GM19452 (cell line): ENCODE results near the gene INTS6.

Experiments used
- ATAC-seq: cut with Tn5 transposase; IDR thresholded peaks from one replicate; pipeline ENCODE4 v1.9.1; 2021; ENCODE audit not compliant: unreplicated experiment

INTS6 gene, protein sequence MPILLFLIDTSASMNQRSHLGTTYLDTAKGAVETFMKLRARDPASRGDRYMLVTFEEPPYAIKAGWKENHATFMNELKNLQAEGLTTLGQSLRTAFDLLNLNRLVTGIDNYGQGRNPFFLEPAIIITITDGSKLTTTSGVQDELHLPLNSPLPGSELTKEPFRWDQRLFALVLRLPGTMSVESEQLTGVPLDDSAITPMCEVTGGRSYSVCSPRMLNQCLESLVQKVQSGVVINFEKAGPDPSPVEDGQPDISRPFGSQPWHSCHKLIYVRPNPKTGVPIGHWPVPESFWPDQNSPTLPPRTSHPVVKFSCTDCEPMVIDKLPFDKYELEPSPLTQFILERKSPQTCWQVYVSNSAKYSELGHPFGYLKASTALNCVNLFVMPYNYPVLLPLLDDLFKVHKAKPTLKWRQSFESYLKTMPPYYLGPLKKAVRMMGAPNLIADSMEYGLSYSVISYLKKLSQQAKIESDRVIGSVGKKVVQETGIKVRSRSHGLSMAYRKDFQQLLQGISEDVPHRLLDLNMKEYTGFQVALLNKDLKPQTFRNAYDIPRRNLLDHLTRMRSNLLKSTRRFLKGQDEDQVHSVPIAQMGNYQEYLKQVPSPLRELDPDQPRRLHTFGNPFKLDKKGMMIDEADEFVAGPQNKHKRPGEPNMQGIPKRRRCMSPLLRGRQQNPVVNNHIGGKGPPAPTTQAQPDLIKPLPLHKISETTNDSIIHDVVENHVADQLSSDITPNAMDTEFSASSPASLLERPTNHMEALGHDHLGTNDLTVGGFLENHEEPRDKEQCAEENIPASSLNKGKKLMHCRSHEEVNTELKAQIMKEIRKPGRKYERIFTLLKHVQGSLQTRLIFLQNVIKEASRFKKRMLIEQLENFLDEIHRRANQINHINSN

GRCh38 chr13:51452361-51453206, at the start of gene INTS6:
Gene INTS6, minus strand, starts transcription at chr13:51453036. Its CDS starts 511 bp downstream, at chr13:51452525.
- peak; percentile 62 for ATAC-seq

- ATAC-seq: peak; percentile 94
These were observed 49.4 kb upstream of the INTS6 start for GRCh38 chr13:51502153-51502651.

GRCh38 chr13:51501592-51502152, 48.8 kb upstream of the INTS6 start:
- ATAC-seq: peak; percentile 40

GRCh38 chr13:51501096-51501495, 48.3 kb upstream of the INTS6 start:
- ATAC-seq: no peak

DNA sequence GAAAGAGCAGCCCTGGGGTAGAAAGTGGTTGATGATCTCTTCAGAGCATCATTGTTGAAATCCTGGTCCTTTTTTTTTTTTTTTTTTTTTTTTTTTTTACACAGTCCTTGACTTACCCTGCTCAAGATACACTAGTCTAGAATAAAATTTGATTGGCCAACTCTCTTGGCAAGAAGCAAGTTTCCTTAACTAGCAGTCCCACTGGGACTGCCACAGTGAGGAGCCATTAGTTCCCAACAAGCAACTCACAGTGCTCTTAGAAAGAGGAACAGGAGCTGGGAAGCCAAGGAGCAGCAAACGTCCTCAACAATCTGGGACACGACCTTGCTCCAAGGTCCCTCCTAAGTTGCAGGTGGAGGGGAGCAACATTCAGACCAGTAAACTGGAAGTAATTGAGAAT, 47.9 kb upstream of the INTS6 start:
- no peak for ATAC-seq

- no peak for ATAC-seq
These were observed 47.0 kb upstream of the INTS6 start for GRCh38 chr13:51499841-51500240.

GRCh38 chr13:51495316-51495715, 42.5 kb upstream of the INTS6 start:
- ATAC-seq: no peak

DNA sequence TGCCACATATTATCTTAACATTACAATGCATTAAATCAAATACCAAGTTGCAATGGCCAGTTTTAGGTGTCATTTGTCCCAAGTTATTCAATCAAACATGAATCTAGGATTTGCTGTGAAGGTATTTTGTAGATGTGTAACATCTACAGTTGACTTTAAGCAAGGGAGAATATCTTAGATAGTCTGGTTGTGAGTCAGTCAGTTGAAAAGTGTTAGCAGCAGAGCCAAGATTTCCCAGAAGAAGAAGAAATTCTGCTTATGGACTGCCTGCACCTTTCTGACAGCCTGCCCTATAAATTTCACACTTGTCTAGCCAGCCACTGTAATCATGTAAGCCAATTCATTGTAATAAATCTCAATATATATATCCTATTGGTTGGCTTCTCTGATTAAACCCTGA, 41.3 kb upstream of the INTS6 start:
- no peak for ATAC-seq

DNA sequence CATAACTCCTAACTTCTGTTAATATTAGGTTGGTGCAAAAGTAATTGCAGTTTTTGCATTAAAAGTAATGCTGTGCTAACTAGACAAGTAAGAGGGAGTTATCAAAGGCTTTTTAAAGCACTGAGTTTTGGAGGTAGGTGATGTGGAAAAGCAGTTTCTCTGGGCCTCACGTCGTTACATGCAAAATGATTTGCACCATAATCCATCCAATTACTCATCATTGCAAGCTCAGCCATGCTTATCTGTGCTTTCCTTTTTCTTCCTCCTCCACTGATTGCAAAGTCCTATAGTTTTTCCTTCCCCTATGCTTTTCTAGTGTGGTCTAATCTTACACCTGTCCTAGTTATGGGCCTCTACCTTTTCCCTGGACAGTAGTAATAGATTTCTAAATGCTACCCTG, 35.4 kb upstream of the INTS6 start:
- no peak for ATAC-seq

DNA sequence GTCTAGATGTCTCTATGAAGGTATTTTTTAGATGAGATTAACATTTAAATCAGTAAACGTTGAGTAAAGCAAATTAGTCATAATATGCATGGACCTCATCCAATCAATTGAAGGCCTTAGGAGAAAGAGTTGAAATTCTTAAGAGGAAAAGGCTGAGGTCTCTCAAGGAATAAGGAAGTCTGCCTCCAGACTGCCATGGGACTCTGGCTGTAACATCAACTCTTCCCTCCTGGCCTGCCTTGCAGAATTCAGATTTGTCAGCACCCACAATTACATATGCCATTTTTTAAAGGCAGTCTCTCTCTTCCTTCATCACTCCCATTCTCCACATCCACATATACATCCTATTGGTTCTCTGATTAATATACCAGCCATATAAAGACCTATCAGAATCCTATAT, 28.8 kb upstream of the INTS6 start:
- ATAC-seq: no peak

DNA sequence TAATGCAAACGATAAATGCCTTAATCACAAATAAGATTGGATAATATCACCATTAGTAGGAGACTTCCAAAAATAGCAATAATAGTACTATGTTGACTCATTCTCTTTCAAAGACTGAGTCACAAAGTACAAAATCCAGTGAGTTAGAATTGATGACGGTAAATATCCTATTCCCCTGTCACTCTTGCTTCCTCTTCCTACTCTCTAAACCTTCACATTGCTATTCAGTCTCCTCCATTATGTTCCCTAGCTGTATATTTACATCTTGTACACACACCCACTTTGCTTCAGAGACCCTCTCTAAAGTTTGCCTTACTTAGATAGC, 26.3 kb upstream of the INTS6 start:
- no peak for ATAC-seq

- ATAC-seq: no peak
These were observed 25.8 kb upstream of the INTS6 start for GRCh38 chr13:51478418-51479198.

DNA sequence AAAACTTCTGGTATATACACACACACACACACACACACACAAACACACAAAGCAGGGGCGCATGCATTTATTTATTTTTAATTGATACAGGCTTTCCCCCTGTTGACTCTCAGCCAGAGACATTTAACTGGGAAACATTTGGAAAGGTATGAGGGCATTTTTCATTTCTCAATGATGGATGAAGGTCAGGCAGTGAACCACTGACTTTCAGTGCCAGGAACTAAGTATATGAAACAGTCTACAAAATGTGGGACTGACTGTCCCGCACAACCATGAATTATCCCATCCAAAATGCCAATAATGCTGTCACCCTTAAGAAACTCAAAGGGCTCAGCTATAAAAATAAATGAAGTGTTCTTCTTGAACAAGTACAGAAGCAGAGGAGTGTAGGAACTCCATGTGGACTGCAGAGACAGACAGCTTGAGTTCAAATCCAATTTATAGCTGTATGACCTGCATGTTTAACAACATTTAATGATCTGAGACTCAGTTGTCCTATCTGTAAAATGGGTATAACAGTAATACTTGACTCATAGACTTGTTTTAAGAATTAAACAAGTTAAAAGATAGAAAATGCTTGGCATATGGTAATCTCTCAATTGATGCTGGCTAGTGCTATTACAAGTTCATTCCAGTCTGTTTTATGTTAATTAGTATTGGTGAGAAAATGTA, 25.0 kb upstream of the INTS6 start:
- ATAC-seq: no peak

DNA sequence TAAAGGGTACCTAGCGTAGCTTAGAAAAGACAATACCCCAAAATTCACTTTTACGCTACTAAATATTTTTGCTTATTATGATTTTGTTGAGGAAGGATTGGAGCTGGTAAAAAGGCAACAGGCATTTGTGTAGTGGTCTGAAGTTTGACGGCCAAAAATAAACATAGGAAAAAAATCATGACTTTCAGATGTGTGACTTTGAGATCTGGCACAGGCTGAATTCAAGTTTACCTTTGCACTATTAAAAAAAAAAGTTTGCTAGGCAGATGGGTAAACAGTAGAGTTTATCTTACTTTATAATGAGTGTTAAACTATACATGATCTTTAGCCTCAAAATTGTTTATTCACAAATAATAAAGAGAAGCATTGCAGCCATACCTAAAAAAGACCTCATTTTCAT, 24.3 kb upstream of the INTS6 start:
- no peak for ATAC-seq

DNA sequence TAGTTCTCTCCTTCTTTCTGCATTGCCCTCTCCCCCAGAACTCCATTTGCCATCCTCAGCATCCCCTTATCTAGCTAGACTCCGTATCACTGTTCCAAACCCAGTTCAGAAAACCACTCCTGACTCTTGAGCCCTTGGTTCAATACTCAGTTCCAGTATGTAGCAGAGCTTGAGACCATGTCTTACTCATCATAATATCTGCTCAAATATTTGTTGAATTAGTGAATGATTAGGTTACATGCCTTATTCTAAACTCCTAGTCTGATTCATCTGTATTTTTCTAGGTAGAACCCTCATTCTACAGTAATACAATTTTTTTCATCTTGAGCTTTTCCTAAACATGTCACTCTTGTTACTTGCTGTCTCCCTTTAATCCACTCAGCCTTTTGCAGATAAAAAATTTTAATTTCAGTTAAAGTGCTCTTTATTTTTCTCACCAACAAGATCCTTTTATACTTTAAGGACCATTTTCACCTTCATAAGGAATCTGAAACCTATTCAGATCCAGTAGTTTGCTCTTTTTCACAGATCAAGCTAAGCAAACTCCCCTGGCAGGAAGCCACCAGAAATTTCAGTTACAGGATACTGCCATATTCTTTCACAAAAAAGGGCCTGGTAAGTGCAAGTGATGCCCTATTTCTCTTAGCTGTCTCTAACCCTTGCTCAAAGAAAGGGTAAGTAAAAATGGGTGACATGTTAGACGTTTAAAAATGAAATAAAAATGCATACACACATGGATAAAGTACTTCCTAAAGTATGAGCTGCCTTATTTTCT, 23.1 kb upstream of the INTS6 start:
- no peak for ATAC-seq

DNA sequence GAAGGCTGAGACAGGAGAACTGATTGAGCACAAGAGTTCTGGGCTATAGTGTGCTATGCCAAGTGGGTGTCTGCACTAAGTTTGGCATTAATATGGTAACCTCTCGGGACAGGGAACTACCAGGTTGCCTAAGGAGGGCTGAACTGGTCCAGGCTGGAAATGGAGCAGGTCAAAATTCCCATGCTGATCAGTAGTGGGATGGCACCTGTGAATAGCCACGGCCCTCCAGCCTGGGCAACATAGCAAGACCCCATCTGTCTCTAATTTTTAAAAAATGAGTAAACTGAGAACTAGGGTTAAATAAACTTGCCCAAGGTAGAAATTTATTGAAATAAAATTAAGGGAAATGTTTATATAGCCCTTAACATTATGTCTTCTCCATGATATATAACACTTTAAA, 17.0 kb upstream of the INTS6 start:
- ATAC-seq: no peak

DNA sequence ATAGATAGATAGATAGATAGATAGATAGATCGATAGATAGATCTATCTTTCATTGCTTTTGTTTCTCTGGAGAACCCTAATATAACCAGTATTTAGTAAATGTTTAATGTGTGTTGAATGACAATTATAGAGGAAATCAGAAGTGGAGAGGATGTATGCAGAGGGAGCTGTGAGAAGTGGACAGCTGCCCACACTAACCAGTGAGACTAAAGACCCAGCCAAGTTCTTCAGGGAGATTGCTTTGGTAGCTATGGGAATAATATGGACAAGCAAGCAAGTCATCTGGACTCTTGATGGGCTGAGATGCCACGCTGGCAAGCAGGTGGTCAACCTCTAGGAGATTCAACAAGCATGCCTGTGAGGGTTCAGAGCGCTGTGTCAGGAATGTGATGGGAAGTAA, 14.9 kb upstream of the INTS6 start:
- no peak for ATAC-seq

- ATAC-seq: no peak
These were observed 12.3 kb upstream of the INTS6 start for GRCh38 chr13:51465124-51465523.
